ENCODE data around the gene SLC44A3. TPM values are rescaled to one million over a fixed set of nuclear protein-coding genes. Genes with fewer than 3 reads are reported as not detected.

The SLC44A3 gene
- total RNA-seq, 1 donor from 2014 or later, result 19.5 TPM

GRCh38 chr1:94887106-94887505 lies 66.9 kb downstream of the SLC44A3 start:
- Mint-ChIP-seq H3K36me3 (peaks cover 13% of the 10 kb centered on the region), H3K27me3 (no peaks in the 10 kb centered on the region), H3K9me3 (no peaks in the 10 kb centered on the region), H3K4me3 (no peak overlapping the region), H3K4me1 (ENCODE audit: unreplicated experiment) (peaks cover 50% of the 10 kb centered on the region), H3K27ac (peak overlapping the region; percentile 3)
- DNase-seq (ENCODE audit: extremely low spot score, unreplicated experiment), result no peak
- TF ChIP-seq, protein P1, sequence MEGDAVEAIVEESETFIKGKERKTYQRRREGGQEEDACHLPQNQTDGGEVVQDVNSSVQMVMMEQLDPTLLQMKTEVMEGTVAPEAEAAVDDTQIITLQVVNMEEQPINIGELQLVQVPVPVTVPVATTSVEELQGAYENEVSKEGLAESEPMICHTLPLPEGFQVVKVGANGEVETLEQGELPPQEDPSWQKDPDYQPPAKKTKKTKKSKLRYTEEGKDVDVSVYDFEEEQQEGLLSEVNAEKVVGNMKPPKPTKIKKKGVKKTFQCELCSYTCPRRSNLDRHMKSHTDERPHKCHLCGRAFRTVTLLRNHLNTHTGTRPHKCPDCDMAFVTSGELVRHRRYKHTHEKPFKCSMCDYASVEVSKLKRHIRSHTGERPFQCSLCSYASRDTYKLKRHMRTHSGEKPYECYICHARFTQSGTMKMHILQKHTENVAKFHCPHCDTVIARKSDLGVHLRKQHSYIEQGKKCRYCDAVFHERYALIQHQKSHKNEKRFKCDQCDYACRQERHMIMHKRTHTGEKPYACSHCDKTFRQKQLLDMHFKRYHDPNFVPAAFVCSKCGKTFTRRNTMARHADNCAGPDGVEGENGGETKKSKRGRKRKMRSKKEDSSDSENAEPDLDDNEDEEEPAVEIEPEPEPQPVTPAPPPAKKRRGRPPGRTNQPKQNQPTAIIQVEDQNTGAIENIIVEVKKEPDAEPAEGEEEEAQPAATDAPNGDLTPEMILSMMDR (conservative IDR thresholded peaks at IDR 0.05), result no peak

GRCh38 chr1:94887603-94888171 lies 67.5 kb downstream of the SLC44A3 start:
- H3K4me1 Mint-ChIP-seq (ENCODE audit: unreplicated experiment), result peaks cover 49% of the 10 kb centered on the region
- TF ChIP-seq, protein P1 (conservative IDR thresholded peaks at IDR 0.05), result no peak
- H3K27me3 Mint-ChIP-seq, result no peaks in the 10 kb centered on the region
- DNase-seq (ENCODE audit: extremely low spot score, unreplicated experiment), result no peak
- no peak overlapping the region for H3K4me3 Mint-ChIP-seq
- peaks cover 13% of the 10 kb centered on the region for H3K36me3 Mint-ChIP-seq
- H3K9me3 Mint-ChIP-seq, result no peaks in the 10 kb centered on the region
- H3K27ac Mint-ChIP-seq, result no peak overlapping the region

- Mint-ChIP-seq H3K4me1 (ENCODE audit: unreplicated experiment) (peaks cover 46% of the 10 kb centered on the region), H3K27me3 (no peaks in the 10 kb centered on the region), H3K9me3 (no peaks in the 10 kb centered on the region), H3K27ac (no peak overlapping the region), H3K4me3 (no peak overlapping the region), H3K36me3 (peaks cover 13% of the 10 kb centered on the region)
- TF ChIP-seq, protein P1 (conservative IDR thresholded peaks at IDR 0.05), result no peak
- no peak for DNase-seq (ENCODE audit: extremely low spot score, unreplicated experiment)
Measured at GRCh38 chr1:94888201-94888600, 68.0 kb downstream of the SLC44A3 start.

- Mint-ChIP-seq H3K27ac (no peak overlapping the region), H3K4me3 (no peak overlapping the region), H3K36me3 (peaks cover 41% of the 10 kb centered on the region), H3K4me1 (ENCODE audit: unreplicated experiment) (peaks cover 12% of the 10 kb centered on the region), H3K27me3 (no peaks in the 10 kb centered on the region), H3K9me3 (no peaks in the 10 kb centered on the region)
- TF ChIP-seq, protein P1 (conservative IDR thresholded peaks at IDR 0.05), result no peak
- no peak for DNase-seq (ENCODE audit: extremely low spot score, unreplicated experiment)
Measured at GRCh38 chr1:94892604-94893254, 72.6 kb downstream of the SLC44A3 start.

- TF ChIP-seq, protein P1 (conservative IDR thresholded peaks at IDR 0.05), result no peak
- Mint-ChIP-seq H3K27me3 (no peaks in the 10 kb centered on the region), H3K27ac (peak overlapping the region; percentile 21), H3K9me3 (no peaks in the 10 kb centered on the region), H3K4me3 (no peak overlapping the region), H3K36me3 (peaks cover 52% of the 10 kb centered on the region), H3K4me1 (ENCODE audit: unreplicated experiment) (peaks cover 6% of the 10 kb centered on the region)
- DNase-seq (ENCODE audit: extremely low spot score, unreplicated experiment), result no peak
Measured at GRCh38 chr1:94894630-94895029, 74.5 kb downstream of the SLC44A3 start.

All from type B pancreatic cell (in vitro differentiated cells).